Cerebellar nuclear complex (tissue), 1 donor: ENCODE measurements around the gene RTN4RL1.
A peak's percentile ranks its signal among the peaks of the same experiment; 100 is the strongest.

Source experiments
- DNase-seq, 2 experiments: peaks; one replicate each; lab custom pipeline; 2025; lab: John Stamatoyannopoulos, UW

RTN4RL1 gene

GRCh38 chr17:1977583-1978395 is 47.3 kb downstream of the RTN4RL1 start:
- peak in 1 of 2 experiments; percentile 45 for DNase-seq

GRCh38 chr17:1976683-1977064 is 48.5 kb downstream of the RTN4RL1 start:
- no peak for DNase-seq

GRCh38 chr17:1976000-1976682 is 49.0 kb downstream of the RTN4RL1 start:
- no peak for DNase-seq

GRCh38 chr17:1975573-1975972 is 49.6 kb downstream of the RTN4RL1 start:
- no peak for DNase-seq

- DNase-seq, result no peak
These were observed 52.5 kb downstream of the RTN4RL1 start for GRCh38 chr17:1972487-1973160.

- DNase-seq, result no peak
These were observed 54.2 kb downstream of the RTN4RL1 start for GRCh38 chr17:1970843-1971384.

- DNase-seq, result no peak
These were observed 55.4 kb downstream of the RTN4RL1 start for GRCh38 chr17:1969712-1970111.

GRCh38 chr17:1967213-1967612 is 57.9 kb downstream of the RTN4RL1 start:
- DNase-seq, result no peak

- DNase-seq, result no peak
These were observed 58.7 kb downstream of the RTN4RL1 start for GRCh38 chr17:1966274-1967086.

- no peak for DNase-seq
These were observed 59.4 kb downstream of the RTN4RL1 start for GRCh38 chr17:1965556-1966273.

- DNase-seq, result no peak
These were observed 61.9 kb downstream of the RTN4RL1 start for GRCh38 chr17:1963250-1963649.

GRCh38 chr17:1961189-1961588 is 63.9 kb downstream of the RTN4RL1 start:
- no peak for DNase-seq

GRCh38 chr17:1960545-1960912 is 64.6 kb downstream of the RTN4RL1 start:
- no peak for DNase-seq

- DNase-seq, result no peak
These were observed 65.1 kb downstream of the RTN4RL1 start for GRCh38 chr17:1959871-1960544.

GRCh38 chr17:1958134-1958881 is 66.8 kb downstream of the RTN4RL1 start:
- DNase-seq, result no peak

GRCh38 chr17:1957037-1957436 is 68.1 kb downstream of the RTN4RL1 start:
- DNase-seq, result no peak

- no peak for DNase-seq
These were observed 69.0 kb downstream of the RTN4RL1 start for GRCh38 chr17:1956134-1956533.

GRCh38 chr17:1953831-1954230 is 71.3 kb downstream of the RTN4RL1 start:
- no peak for DNase-seq

- no peak for DNase-seq
These were observed 73.2 kb downstream of the RTN4RL1 start for GRCh38 chr17:1951920-1952319.

GRCh38 chr17:1949754-1950153 is 75.4 kb downstream of the RTN4RL1 start:
- no peak for DNase-seq
